Stimulated activated CD4-positive, alpha-beta T cell treated with anti-CD3 and anti-CD28 coated beads, Interleukin-15, amount 100 ng/mL, for 1 hour (primary cell): ENCODE measurements around the gene S100A5.
"Not testable (repeated sequence)": the region's sequence is repeated elsewhere in the genome, so short reads cannot be mapped to it uniquely, and the experiment has no call there.

Experiments
- DNase-seq, 2 donors: peaks; one replicate each; pipeline ENCODE4 v3.0.0-alpha.2; 2020; ENCODE audit warnings: low read depth in 1 of 2, low spot score in 1 of 2

The S100A5 gene

GRCh38 chr1:153567621-153568366 lies 27.1 kb upstream of the S100A5 start:
- no peak for DNase-seq

DNA sequence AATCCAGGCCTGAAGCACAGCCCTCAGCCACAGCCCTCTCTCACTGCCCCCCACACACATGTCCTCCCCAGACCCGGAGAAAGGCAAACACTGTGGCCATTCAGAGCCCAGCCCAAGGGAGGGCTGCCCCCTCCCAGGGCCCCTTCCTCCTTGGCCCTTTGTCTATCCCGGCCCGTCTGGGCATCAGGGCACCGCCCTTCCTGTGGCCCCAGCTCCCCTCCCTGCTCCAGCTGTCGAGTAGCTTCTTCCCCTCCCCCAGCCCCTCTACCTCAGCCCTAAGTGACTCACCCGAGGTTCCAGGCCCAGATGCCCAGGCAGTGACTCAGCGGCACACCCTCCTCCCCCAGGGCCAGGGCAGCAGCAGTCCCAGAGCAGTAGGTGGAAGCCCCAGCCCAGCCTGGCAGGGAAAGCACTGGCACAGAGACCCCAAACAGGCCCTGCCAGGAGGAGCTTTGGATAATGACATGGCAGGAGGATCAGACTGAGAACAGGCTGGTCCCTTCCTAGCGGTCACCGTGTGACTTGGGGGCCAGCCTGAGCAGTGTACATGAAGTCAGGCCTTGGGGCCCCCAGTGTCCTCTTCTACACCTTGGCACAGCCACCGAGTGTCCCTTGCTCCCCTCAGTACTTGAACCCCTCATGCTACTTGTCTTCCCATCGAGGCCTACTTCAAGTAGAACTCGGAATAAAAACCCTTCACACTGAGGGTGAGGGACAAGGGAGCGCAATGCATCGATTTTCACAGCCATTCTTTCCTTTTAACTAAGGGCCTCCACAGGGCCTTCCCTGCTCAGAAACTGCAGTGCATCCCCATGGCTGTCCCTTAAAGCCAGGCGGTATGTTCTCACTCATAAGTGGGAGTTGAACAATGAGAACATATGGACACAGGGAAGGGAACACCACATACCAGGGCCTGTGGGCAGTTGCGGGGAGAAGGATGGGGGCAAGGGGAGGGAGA lies 26.0 kb upstream of the S100A5 start:
- DNase-seq: peak; percentile 73 to 78

GRCh38 chr1:153565529-153566374 lies 25.0 kb upstream of the S100A5 start, which contains the start of gene S100A2:
TSS of gene S100A2 (minus strand) at chr1:153565844. CDS start at chr1:153563877, 1,967 bp downstream.
- peak in 1 of 2 donors; percentile 29 for DNase-seq

GRCh38 chr1:153563991-153564390 lies 23.3 kb upstream of the S100A5 start:
- no peak for DNase-seq

DNA sequence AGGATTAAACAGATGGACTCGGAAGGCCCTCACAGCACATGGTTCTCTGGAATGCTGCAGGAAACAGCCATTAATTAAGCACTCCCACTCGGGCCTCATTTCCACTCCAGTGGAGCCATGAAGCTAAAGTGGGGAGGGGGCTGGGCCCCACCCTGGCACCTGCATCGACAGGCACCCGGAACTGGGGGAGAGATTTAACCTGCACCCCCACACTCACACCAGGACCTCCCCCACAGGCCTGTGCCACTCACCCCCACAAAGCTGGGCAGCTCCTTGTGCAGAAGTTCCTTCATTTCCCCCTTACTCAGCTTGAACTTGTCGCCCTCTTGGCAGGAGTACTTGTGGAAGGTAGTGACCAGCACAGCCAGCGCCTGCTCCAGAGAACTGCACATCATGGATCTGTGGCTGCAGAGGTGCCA lies 22.8 kb upstream of the S100A5 start:
- no peak for DNase-seq

DNA sequence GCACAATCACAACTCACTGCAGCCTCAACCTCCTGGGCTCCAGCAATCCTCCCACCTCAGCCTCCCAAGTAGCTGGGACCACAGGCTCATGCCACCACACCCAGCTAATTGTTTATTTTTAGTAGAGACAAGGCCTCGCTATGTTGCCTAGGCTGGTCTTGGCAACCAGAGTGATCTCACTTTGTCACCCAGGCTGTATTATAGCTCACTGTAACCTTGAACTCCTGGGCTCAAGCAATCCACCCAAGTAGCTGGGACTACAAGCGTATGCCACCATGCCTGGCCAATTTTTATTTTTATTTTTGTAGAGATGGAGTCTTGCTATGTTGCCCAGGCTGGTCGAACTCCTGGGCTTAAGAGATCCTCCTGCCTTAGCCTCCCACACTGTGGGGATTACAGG lies 21.3 kb upstream of the S100A5 start:
- not testable (repeated sequence) for DNase-seq

GRCh38 chr1:153561466-153561985 lies 20.8 kb upstream of the S100A5 start:
- DNase-seq: no peak

DNA sequence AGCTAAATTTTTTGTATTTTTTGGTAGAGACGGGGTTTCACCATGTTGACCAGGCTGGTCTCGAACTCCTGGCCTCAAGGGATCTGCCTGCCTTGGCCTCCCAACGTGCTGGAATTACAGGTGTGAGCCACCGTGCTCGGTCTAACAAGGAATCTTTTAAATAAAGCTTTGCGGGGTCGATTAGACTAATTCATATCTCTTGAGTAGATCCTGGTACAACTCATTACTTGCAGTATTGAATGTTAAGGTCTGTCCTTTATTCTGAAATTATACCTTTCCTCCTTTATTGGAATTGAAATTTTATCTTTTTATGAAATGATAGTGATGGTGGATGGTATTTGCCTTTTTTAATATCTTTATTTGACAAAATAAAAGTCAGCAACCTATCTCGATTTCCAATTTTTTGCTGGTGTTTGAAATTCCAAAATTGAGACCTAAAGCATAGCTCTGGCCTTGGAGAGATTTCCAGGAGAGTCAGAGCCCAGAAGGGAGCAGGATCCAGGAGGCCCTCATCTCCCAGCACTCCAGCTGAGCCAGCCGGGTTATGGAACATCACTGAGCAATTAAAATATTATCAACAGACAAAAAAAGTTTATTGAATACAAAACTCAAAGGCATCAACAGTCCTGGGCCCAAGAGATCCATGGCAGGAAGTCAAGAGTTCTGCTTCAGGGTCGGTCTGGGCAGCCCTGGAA lies 20.2 kb upstream of the S100A5 start:
- no peak for DNase-seq

- DNase-seq: no peak
Measured at GRCh38 chr1:153560241-153560640, 19.5 kb upstream of the S100A5 start.

- no peak for DNase-seq
Measured at GRCh38 chr1:153557877-153558276, 17.1 kb upstream of the S100A5 start.

GRCh38 chr1:153556348-153556747 lies 15.6 kb upstream of the S100A5 start:
- no peak for DNase-seq

GRCh38 chr1:153553830-153554541 lies 13.3 kb upstream of the S100A5 start:
- no peak for DNase-seq

- no peak for DNase-seq
Measured at GRCh38 chr1:153553096-153553495, 12.4 kb upstream of the S100A5 start.

DNA sequence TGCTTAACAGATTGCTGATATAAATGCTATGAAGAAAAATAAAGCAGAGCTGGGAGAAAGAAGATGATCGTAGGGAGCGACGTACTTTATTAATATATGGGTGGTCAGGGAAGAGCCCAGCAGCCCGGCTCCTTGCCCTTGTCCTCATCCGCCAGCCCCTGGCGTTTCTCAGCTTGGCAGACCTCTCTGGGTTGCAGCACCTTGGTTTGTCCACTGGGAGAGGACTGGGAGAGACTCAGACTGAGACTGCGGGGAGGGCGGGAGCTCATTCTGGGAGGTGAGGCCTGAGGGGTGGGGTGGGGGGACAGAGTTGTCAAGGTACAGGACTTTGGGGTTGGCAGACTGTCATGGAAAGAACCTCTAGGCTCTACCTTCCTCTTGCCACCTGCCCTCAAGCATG lies 11.6 kb upstream of the S100A5 start:
- DNase-seq: no peak

DNA sequence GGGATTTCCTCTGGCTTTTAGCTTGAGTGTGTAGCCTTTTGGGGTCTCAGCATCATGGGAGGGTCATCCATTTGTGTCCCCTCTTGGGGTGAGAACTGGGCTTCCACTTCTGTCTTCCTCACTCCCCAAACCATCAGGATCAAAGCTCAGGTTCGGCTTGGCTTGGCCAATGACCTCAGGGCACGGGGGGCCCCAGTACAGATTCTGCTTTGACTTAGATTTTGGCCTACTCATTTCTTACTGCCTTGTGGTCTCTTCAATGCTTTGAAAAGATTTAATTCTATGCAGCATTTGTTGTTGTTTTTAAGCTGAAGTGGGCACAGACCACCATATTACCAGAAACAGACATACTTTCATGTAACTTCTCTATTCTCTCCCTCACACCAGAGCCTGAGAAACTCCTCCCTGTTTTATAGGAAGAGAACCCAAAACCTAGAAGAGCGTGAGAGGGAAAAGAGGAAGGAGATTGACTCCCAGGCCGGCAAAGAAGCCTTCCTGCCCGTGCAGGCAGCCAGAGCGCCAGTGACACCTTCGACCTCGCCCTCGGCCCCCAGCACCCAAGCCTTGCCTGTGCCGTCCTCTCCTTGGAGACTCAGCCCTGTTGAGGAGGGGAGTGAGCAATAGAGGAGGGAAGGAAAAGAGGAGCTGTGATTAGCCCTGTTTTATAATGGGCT lies 10.2 kb upstream of the S100A5 start:
- DNase-seq: no peak

DNA sequence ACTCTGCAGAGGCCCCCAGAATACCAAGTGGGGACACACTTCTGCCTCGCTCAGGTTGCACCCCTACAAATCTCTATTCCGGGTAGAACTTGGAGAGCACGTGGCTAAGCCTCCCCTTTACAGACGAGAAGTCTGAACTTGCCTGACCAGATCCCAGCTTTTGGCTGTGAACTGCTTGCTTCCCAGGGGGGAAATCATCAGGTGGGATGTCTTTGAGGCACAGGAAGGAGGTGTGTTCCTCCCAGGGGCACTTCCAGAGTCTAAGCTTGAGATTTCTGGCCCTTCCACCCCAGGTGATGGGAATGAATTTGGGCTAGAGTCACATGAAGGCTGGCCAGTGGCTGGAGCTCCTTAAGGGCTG lies 9.6 kb upstream of the S100A5 start:
- no peak for DNase-seq

DNA sequence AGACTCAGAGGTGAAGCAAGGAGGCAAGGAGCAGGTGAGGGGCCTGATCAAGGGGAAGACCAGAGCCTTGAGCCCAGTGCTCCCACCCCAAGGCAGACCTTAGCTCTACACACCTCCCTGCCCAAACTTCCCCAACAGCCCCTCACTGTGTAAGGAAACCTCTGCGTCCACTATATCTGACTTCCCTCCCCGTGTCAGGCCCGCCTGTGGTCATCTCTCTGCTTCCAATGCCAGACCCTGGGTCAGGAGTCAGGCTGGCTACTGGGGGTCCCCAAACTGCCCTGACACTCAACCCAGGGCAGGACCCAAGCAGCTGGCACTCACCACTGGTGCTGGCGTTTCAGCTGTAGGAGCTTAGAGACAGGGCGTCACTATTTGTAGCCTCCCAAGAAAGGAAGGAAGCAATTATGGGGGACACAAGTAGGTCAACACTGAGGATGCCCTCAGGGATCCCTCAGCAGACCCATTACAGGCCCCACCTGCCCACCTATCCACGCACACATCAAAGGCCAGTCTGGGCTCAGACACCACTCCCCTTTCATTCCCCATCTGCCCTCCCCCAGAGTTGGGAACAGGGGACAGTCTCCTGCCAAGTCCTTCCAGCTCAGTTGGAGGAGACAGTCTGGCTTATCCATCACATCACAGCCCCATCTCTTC lies 9.1 kb upstream of the S100A5 start:
- DNase-seq: no peak
